ENCODE results near the gene CCDC88C.
A peak's percentile ranks its signal among the peaks of the same experiment; 100 is the strongest.

CCDC88C gene

GRCh38 chr14:91416744-91417119 lies 888 bp downstream of the CCDC88C start:
- no peaks in the 10 kb centered on the region for H3K9me2 ChIP-seq (ENCODE audit: low read depth, low read length)
- peak overlapping the region; percentile 90 for H3K9ac ChIP-seq (ENCODE audit: low read length)
- H4K20me1 ChIP-seq (ENCODE audit: insufficient read depth, low read length) = no peaks in the 10 kb centered on the region
- peaks cover 46% of the 10 kb centered on the region for H3K79me2 ChIP-seq (ENCODE audit: insufficient read depth, low read length)
- no peaks in the 10 kb centered on the region for H3K27me3 ChIP-seq (ENCODE audit: insufficient read depth, low read length)
- H3K27ac ChIP-seq (ENCODE audit: low read depth, low read length, poor library complexity, severe bottlenecking) = peak overlapping the region; percentile 97
- peak overlapping the region; percentile 98 for H3K4me2 ChIP-seq (ENCODE audit: low read length)
- peaks cover 59% of the 10 kb centered on the region for H3K4me1 ChIP-seq (ENCODE audit: insufficient read depth, low read length, severe bottlenecking)
- H3K4me3 ChIP-seq (ENCODE audit: low read depth, low read length, poor library complexity, severe bottlenecking) = peak overlapping the region; percentile 83
- H2AFZ ChIP-seq (ENCODE audit: low read length) = no peak overlapping the region
- TF ChIP-seq CTCF (IDR thresholded peaks at IDR 0.05; ENCODE audit: low read length) (no peak), EZH2 (IDR thresholded peaks at IDR 0.05; ENCODE audit: borderline replicate concordance, low read length) (no peak)
- no peaks in the 10 kb centered on the region for H3F3A ChIP-seq (ENCODE audit: insufficient read depth, low read length)
- no peaks in the 10 kb centered on the region for H3K9me3 ChIP-seq (ENCODE audit: low read length)
- peaks cover 44% of the 10 kb centered on the region for H3K36me3 ChIP-seq (ENCODE audit: insufficient read depth, low read length)

- TF ChIP-seq CTCF (IDR thresholded peaks at IDR 0.05; ENCODE audit: low read length) = no peak
- TF ChIP-seq EZH2 (IDR thresholded peaks at IDR 0.05; ENCODE audit: borderline replicate concordance, low read length) = no peak
These were observed 1.6 kb downstream of the CCDC88C start for GRCh38 chr14:91415794-91416743.

GRCh38 chr14:91414475-91414833 lies 3.2 kb downstream of the CCDC88C start:
- Histone ChIP-seq H3K27ac (ENCODE audit: low read depth, low read length, poor library complexity, severe bottlenecking) (peak overlapping the region; percentile 97), H2AFZ (ENCODE audit: low read length) (no peak overlapping the region), H3K4me1 (ENCODE audit: insufficient read depth, low read length, severe bottlenecking) (peaks cover 80% of the 10 kb centered on the region), H3K4me3 (ENCODE audit: low read depth, low read length, poor library complexity, severe bottlenecking) (peak overlapping the region; percentile 83), H3K36me3 (ENCODE audit: insufficient read depth, low read length) (peaks cover 61% of the 10 kb centered on the region), H3F3A (ENCODE audit: insufficient read depth, low read length) (no peaks in the 10 kb centered on the region), H3K4me2 (ENCODE audit: low read length) (peak overlapping the region; percentile 98), H3K9me2 (ENCODE audit: low read depth, low read length) (no peaks in the 10 kb centered on the region), H3K9me3 (ENCODE audit: low read length) (no peaks in the 10 kb centered on the region), H3K79me2 (ENCODE audit: insufficient read depth, low read length) (peaks cover 69% of the 10 kb centered on the region), H3K9ac (ENCODE audit: low read length) (peak overlapping the region; percentile 90), H3K27me3 (ENCODE audit: insufficient read depth, low read length) (no peaks in the 10 kb centered on the region), H4K20me1 (ENCODE audit: insufficient read depth, low read length) (no peaks in the 10 kb centered on the region)
- TF ChIP-seq EZH2 (IDR thresholded peaks at IDR 0.05; ENCODE audit: borderline replicate concordance, low read length) (no peak), CTCF (IDR thresholded peaks at IDR 0.05; ENCODE audit: low read length) (no peak)

More at GRCh38 chr14:91415794-91416743, 1.6 kb downstream of the CCDC88C start:
- peaks cover 65% of the 10 kb centered on the region for H3K4me1 ChIP-seq (ENCODE audit: insufficient read depth, low read length, severe bottlenecking)
- H3K79me2 ChIP-seq (ENCODE audit: insufficient read depth, low read length) = peaks cover 53% of the 10 kb centered on the region
- peak overlapping the region; percentile 97 for H3K27ac ChIP-seq (ENCODE audit: low read depth, low read length, poor library complexity, severe bottlenecking)
- H4K20me1 ChIP-seq (ENCODE audit: insufficient read depth, low read length) = no peaks in the 10 kb centered on the region
- no peaks in the 10 kb centered on the region for H3K27me3 ChIP-seq (ENCODE audit: insufficient read depth, low read length)
- H3K36me3 ChIP-seq (ENCODE audit: insufficient read depth, low read length) = peaks cover 45% of the 10 kb centered on the region
- H3K9me2 ChIP-seq (ENCODE audit: low read depth, low read length) = no peaks in the 10 kb centered on the region
- H2AFZ ChIP-seq (ENCODE audit: low read length) = no peak overlapping the region
- H3F3A ChIP-seq (ENCODE audit: insufficient read depth, low read length) = no peaks in the 10 kb centered on the region
- H3K4me3 ChIP-seq (ENCODE audit: low read depth, low read length, poor library complexity, severe bottlenecking) = peak overlapping the region; percentile 83
- peak overlapping the region; percentile 98 for H3K4me2 ChIP-seq (ENCODE audit: low read length)
- H3K9ac ChIP-seq (ENCODE audit: low read length) = peak overlapping the region; percentile 90
- H3K9me3 ChIP-seq (ENCODE audit: low read length) = no peaks in the 10 kb centered on the region
